Testis (tissue), 3 donors: ENCODE results near the gene DRAP1. TPM values are rescaled to one million over a fixed set of nuclear protein-coding genes. Genes with fewer than 3 reads are reported as not detected.

ENCODE experiments used
- DNase-seq: peaks from one replicate; pipeline ENCODE4 v3.0.0-alpha.2; 2019
- H3K27ac ChIP-seq, 2 donors: fragments of 200-600 bp; sonication (generic); one replicate each; pipeline ENCODE4 v1.5.1; 2019
- H3K27me3 ChIP-seq: fragments of 200-600 bp; sonication (generic); one replicate; pipeline ENCODE4 v1.5.1; 2019
- H3K36me3 ChIP-seq: fragments of 200-600 bp; sonication (generic); one replicate; pipeline ENCODE4 v1.5.1; 2017; ENCODE audit warnings: low read depth; ENCODE audit errors: missing control alignments
- H3K4me1 ChIP-seq: fragments of 200-600 bp; sonication (generic); one replicate; pipeline ENCODE4 v1.5.1; 2019
- H3K4me3 ChIP-seq, 2 donors: fragments of 200-600 bp; sonication (generic); one replicate each; pipeline ENCODE4 v1.5.1; 2017 to 2019
- H3K9me3 ChIP-seq: fragments of 200-600 bp; sonication (generic); one replicate; pipeline ENCODE4 v1.5.1; 2017
- CTCF ChIP-seq, 3 experiments: fragments of 450-650 bp in 2 of 3; fragments of 200-600 bp in 1 of 3; sonication (generic) in 1 of 3; IDR thresholded peaks; one replicate each; pipeline ENCODE4 v1.5.1; 2016 to 2019; ENCODE audit warnings: antibody characterized with exemption in 3 of 3, mild to moderate bottlenecking in 2 of 3, moderate library complexity in 1 of 3
- POLR2A ChIP-seq: fragments of 450-650 bp; IDR thresholded peaks from one replicate; pipeline ENCODE4 v1.6.1; 2017; ENCODE audit warnings: antibody characterized with exemption, mild to moderate bottlenecking, moderate library complexity
- WGBS, 2 donors: methylation state at CpG; one replicate each; pipeline ENCODE4 v1.1.5; 2018; 5-methylcytosine and 5-hydroxymethylcytosine counted together
- intact Hi-C: fragments of 100-400 bp; cut with DNase I; formaldehyde crosslinking; loops from one replicate; pipeline ENCODE4 v1.15.1; 2023; ENCODE audit warnings: low total_unique reads
- polyA plus RNA-seq: library from polyadenylated mRNA; stranded (reverse); fragments of 350-450 nt; fragmentation: Illumina TruSeq; extraction: RNeasy Lipid Tissue Mini Kit (QIAGEN cat#74804); gene quantifications from one replicate; pipeline ENCODE4 v1.2.3, GENCODE V29; 2014; ENCODE audit warnings: low read depth, low replicate concordance; ENCODE audit not compliant: insufficient read depth
- total RNA-seq, 2 donors: library from RNA; depleted of rRNA; stranded (reverse); fragments of >200 nt; gene quantifications; one replicate each; pipeline ENCODE4 v1.2.3, GENCODE V29; 2016

Gene DRAP1
- total and polyA plus RNA-seq, 3 donors from 2014 or later, result 215 to 304 (median 243) TPM

- H3K4me3 ChIP-seq, result no peak overlapping the region
- H3K27me3 ChIP-seq, result no peaks in the 10 kb centered on the region
- H3K9me3 ChIP-seq, result no peaks in the 10 kb centered on the region
- TF ChIP-seq POLR2A (no peak), CTCF (IDR thresholded peaks at IDR 0.05) (no peak)
- H3K36me3 ChIP-seq, result no peaks in the 10 kb centered on the region
- no peak overlapping the region for H3K27ac ChIP-seq
- 59% methylated on average over 13 of the region's 13 CpGs for WGBS, 2 donors
- H3K4me1 ChIP-seq, result peaks cover 14% of the 10 kb centered on the region
- intact Hi-C loops, result no loop called here
- no peak for DNase-seq
Measured at GRCh38 chr11:65931773-65932557, 12.7 kb downstream of the DRAP1 start.

- intact Hi-C loops, result no loop called here
- H3K36me3 ChIP-seq, result no peaks in the 10 kb centered on the region
- H3K27ac ChIP-seq, result peak overlapping the region in 1 of 2 donors; percentile 66
- H3K27me3 ChIP-seq, result no peaks in the 10 kb centered on the region
- no peak for TF ChIP-seq POLR2A
- TF ChIP-seq CTCF (IDR thresholded peaks at IDR 0.05), result no peak
- no peak for DNase-seq
- peaks cover 14% of the 10 kb centered on the region for H3K4me1 ChIP-seq
- no peak overlapping the region for H3K4me3 ChIP-seq
- 40 to 61% methylated on average over 7 to 9 of the region's 9 CpGs for WGBS, 2 donors
- no peaks in the 10 kb centered on the region for H3K9me3 ChIP-seq
Measured at GRCh38 chr11:65932558-65932919, 13.3 kb downstream of the DRAP1 start.

GRCh38 chr11:65934014-65934413, 14.8 kb downstream of the DRAP1 start:
- no peaks in the 10 kb centered on the region for H3K27me3 ChIP-seq
- H3K27ac ChIP-seq, result peak overlapping the region in 1 of 2 donors; percentile 36
- no peak for DNase-seq
- intact Hi-C loops, result no loop called here
- 40 to 48% methylated on average over 4 of the region's 4 CpGs for WGBS, 2 donors
- H3K9me3 ChIP-seq, result no peaks in the 10 kb centered on the region
- no peak for TF ChIP-seq POLR2A
- no peak for TF ChIP-seq CTCF (IDR thresholded peaks at IDR 0.05)
- H3K4me1 ChIP-seq, result peaks cover 14% of the 10 kb centered on the region
- no peaks in the 10 kb centered on the region for H3K36me3 ChIP-seq
- no peak overlapping the region for H3K4me3 ChIP-seq

DNA sequence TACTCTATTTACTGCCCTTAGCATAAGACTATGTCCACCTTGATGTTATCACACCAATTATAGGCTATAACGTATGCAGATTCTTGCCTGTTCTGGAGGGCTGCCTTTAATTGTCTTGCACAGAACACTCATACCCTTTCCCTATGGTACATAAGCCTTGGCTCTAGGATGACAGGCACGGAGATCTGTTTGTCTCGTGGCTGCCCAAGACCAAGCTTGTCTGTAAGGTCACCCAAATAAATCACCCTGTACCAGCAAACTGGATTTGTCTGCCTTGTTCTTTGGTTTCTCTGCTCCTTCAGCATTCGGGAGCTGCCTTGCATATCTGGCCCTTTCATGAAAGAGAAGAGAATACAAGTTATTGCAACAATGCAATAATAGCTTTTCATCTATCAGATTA, 18.5 kb downstream of the DRAP1 start:
- Histone ChIP-seq H3K9me3 (no peaks in the 10 kb centered on the region), H3K27ac (no peak overlapping the region), H3K4me3 (no peak overlapping the region), H3K4me1 (no peaks in the 10 kb centered on the region), H3K36me3 (no peaks in the 10 kb centered on the region), H3K27me3 (no peaks in the 10 kb centered on the region)
- 47 to 59% methylated on average over 4 of the region's 4 CpGs for WGBS, 2 donors
- TF ChIP-seq CTCF (IDR thresholded peaks at IDR 0.05) (no peak), POLR2A (no peak)
- no peak for DNase-seq
- intact Hi-C loops, result no loop called here
